Tibial nerve (tissue), 3 donors: ENCODE measurements around the gene DAB1.

Source experiments
- POLR2A ChIP-seq, 2 donors: fragments of 450-650 bp; IDR thresholded peaks; one replicate each; pipeline ENCODE4 v1.6.1; 2017; ENCODE audit warnings: antibody characterized with exemption in 2 of 2, mild to moderate bottlenecking in 2 of 2, moderate library complexity in 2 of 2
- TF ChIP-seq, protein P1 (sequence below), 5 experiments: fragments of 200-600 bp in 3 of 5; fragments of 450-650 bp in 2 of 5; sonication (generic) in 3 of 5; IDR thresholded peaks; one replicate each; pipeline ENCODE4 v1.5.1; 2016 to 2019; ENCODE audit warnings: antibody characterized with exemption in 5 of 5, mild to moderate bottlenecking in 3 of 5, moderate library complexity in 2 of 5

DNA sequence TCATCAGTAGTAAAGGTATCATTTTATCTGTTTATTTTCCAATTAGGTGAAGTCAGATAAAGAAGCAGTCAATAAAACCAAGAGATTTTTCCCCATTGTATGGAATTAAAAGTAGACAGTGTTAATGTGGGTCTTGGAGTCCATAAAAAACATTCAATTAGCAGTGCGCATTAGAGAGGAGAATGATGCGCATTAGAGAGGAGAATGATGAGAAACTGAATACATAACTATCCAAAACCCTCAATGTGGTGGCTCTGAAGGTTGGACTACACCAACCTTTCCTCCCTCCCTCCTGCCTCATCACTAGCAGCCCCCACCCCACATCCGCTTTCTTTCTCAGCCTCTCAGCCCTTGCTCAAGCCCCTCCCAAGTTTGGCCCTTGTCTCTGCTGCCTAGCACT is 99.5 kb downstream of the DAB1 start:
- TF ChIP-seq, protein P1, sequence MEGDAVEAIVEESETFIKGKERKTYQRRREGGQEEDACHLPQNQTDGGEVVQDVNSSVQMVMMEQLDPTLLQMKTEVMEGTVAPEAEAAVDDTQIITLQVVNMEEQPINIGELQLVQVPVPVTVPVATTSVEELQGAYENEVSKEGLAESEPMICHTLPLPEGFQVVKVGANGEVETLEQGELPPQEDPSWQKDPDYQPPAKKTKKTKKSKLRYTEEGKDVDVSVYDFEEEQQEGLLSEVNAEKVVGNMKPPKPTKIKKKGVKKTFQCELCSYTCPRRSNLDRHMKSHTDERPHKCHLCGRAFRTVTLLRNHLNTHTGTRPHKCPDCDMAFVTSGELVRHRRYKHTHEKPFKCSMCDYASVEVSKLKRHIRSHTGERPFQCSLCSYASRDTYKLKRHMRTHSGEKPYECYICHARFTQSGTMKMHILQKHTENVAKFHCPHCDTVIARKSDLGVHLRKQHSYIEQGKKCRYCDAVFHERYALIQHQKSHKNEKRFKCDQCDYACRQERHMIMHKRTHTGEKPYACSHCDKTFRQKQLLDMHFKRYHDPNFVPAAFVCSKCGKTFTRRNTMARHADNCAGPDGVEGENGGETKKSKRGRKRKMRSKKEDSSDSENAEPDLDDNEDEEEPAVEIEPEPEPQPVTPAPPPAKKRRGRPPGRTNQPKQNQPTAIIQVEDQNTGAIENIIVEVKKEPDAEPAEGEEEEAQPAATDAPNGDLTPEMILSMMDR (IDR thresholded peaks at IDR 0.05): no peak
- no peak for TF ChIP-seq POLR2A (IDR thresholded peaks at IDR 0.05)
